ENCODE data around the gene RIPOR3. TPM values are rescaled to one million over a fixed set of nuclear protein-coding genes. Genes with fewer than 3 reads are reported as not detected.
A peak's percentile ranks its signal among the peaks of the same experiment; 100 is the strongest.
"Not testable (repeated sequence)": the region's sequence is repeated elsewhere in the genome, so short reads cannot be mapped to it uniquely, and the experiment has no call there.

RIPOR3 gene
- total RNA-seq, 1 experiment from 2014 or later, result 1.1 TPM

- Histone ChIP-seq H3K4me3 (ENCODE audit: insufficient read depth, low read depth, low read length) (no peak overlapping the region), H3K36me3 (replicated peaks; ENCODE audit: control insufficient read depth, insufficient read depth, low read length) (no peaks in the 10 kb centered on the region), H3K27me3 (ENCODE audit: control insufficient read depth, insufficient read depth, low read length) (no peaks in the 10 kb centered on the region)
- no peak for DNase-seq
Observed at GRCh38 chr20:50719328-50719727, 28.0 kb upstream of the RIPOR3 start.

GRCh38 chr20:50717974-50718761 lies 26.8 kb upstream of the RIPOR3 start:
- Histone ChIP-seq H3K27me3 (ENCODE audit: control insufficient read depth, insufficient read depth, low read length) (no peaks in the 10 kb centered on the region), H3K36me3 (replicated peaks; ENCODE audit: control insufficient read depth, insufficient read depth, low read length) (no peaks in the 10 kb centered on the region), H3K4me3 (ENCODE audit: insufficient read depth, low read depth, low read length) (no peak overlapping the region)
- DNase-seq, result peak; percentile 54

- Histone ChIP-seq H3K36me3 (replicated peaks; ENCODE audit: control insufficient read depth, insufficient read depth, low read length) (no peaks in the 10 kb centered on the region), H3K4me3 (ENCODE audit: insufficient read depth, low read depth, low read length) (no peak overlapping the region), H3K27me3 (ENCODE audit: control insufficient read depth, insufficient read depth, low read length) (no peaks in the 10 kb centered on the region)
- DNase-seq, result no peak
Observed at GRCh38 chr20:50717312-50717711, 26.0 kb upstream of the RIPOR3 start.

GRCh38 chr20:50716518-50716917 lies 25.2 kb upstream of the RIPOR3 start:
- no peaks in the 10 kb centered on the region for H3K36me3 ChIP-seq (replicated peaks; ENCODE audit: control insufficient read depth, insufficient read depth, low read length)
- DNase-seq, result no peak
- no peaks in the 10 kb centered on the region for H3K27me3 ChIP-seq (ENCODE audit: control insufficient read depth, insufficient read depth, low read length)
- H3K4me3 ChIP-seq (ENCODE audit: insufficient read depth, low read depth, low read length), result no peak overlapping the region

GRCh38 chr20:50715694-50716093 lies 24.4 kb upstream of the RIPOR3 start:
- Histone ChIP-seq H3K27me3 (ENCODE audit: control insufficient read depth, insufficient read depth, low read length) (no peaks in the 10 kb centered on the region), H3K4me3 (ENCODE audit: insufficient read depth, low read depth, low read length) (no peak overlapping the region), H3K36me3 (replicated peaks; ENCODE audit: control insufficient read depth, insufficient read depth, low read length) (no peaks in the 10 kb centered on the region)
- DNase-seq, result no peak

- H3K4me3 ChIP-seq (ENCODE audit: insufficient read depth, low read depth, low read length); DNase-seq; H3K27me3 ChIP-seq (ENCODE audit: control insufficient read depth, insufficient read depth, low read length); H3K36me3 ChIP-seq (replicated peaks; ENCODE audit: control insufficient read depth, insufficient read depth, low read length): not testable (repeated sequence)
Observed at GRCh38 chr20:50714426-50714825, 23.1 kb upstream of the RIPOR3 start.

GRCh38 chr20:50713657-50714101 lies 22.3 kb upstream of the RIPOR3 start:
- Histone ChIP-seq H3K27me3 (ENCODE audit: control insufficient read depth, insufficient read depth, low read length) (no peaks in the 10 kb centered on the region), H3K36me3 (replicated peaks; ENCODE audit: control insufficient read depth, insufficient read depth, low read length) (no peaks in the 10 kb centered on the region), H3K4me3 (ENCODE audit: insufficient read depth, low read depth, low read length) (no peak overlapping the region)
- peak; percentile 67 for DNase-seq

- Histone ChIP-seq H3K27me3 (ENCODE audit: control insufficient read depth, insufficient read depth, low read length) (no peaks in the 10 kb centered on the region), H3K36me3 (replicated peaks; ENCODE audit: control insufficient read depth, insufficient read depth, low read length) (no peaks in the 10 kb centered on the region), H3K4me3 (ENCODE audit: insufficient read depth, low read depth, low read length) (no peak overlapping the region)
- no peak for DNase-seq
Observed at GRCh38 chr20:50712771-50713656, 21.7 kb upstream of the RIPOR3 start.

- no peak for DNase-seq
Observed at GRCh38 chr20:50711113-50711825, 19.9 kb upstream of the RIPOR3 start.

GRCh38 chr20:50710492-50711063 lies 19.2 kb upstream of the RIPOR3 start:
- no peak for DNase-seq
- no peaks in the 10 kb centered on the region for H3K36me3 ChIP-seq (replicated peaks; ENCODE audit: control insufficient read depth, insufficient read depth, low read length)
- H3K27me3 ChIP-seq (ENCODE audit: control insufficient read depth, insufficient read depth, low read length), result no peaks in the 10 kb centered on the region
- no peak overlapping the region for H3K4me3 ChIP-seq (ENCODE audit: insufficient read depth, low read depth, low read length)

More at GRCh38 chr20:50711113-50711825, 19.9 kb upstream of the RIPOR3 start:
- H3K4me3 ChIP-seq (ENCODE audit: insufficient read depth, low read depth, low read length), result no peak overlapping the region
- H3K27me3 ChIP-seq (ENCODE audit: control insufficient read depth, insufficient read depth, low read length), result no peaks in the 10 kb centered on the region
- H3K36me3 ChIP-seq (replicated peaks; ENCODE audit: control insufficient read depth, insufficient read depth, low read length), result no peaks in the 10 kb centered on the region

GRCh38 chr20:50709636-50709973 lies 18.3 kb upstream of the RIPOR3 start:
- Histone ChIP-seq H3K27me3 (ENCODE audit: control insufficient read depth, insufficient read depth, low read length) (no peaks in the 10 kb centered on the region), H3K4me3 (ENCODE audit: insufficient read depth, low read depth, low read length) (no peak overlapping the region), H3K36me3 (replicated peaks; ENCODE audit: control insufficient read depth, insufficient read depth, low read length) (no peaks in the 10 kb centered on the region)
- no peak for DNase-seq

GRCh38 chr20:50708845-50709635 lies 17.7 kb upstream of the RIPOR3 start:
- no peaks in the 10 kb centered on the region for H3K36me3 ChIP-seq (replicated peaks; ENCODE audit: control insufficient read depth, insufficient read depth, low read length)
- H3K4me3 ChIP-seq (ENCODE audit: insufficient read depth, low read depth, low read length), result no peak overlapping the region
- H3K27me3 ChIP-seq (ENCODE audit: control insufficient read depth, insufficient read depth, low read length), result no peaks in the 10 kb centered on the region
- no peak for DNase-seq

- Histone ChIP-seq H3K4me3 (ENCODE audit: insufficient read depth, low read depth, low read length) (no peak overlapping the region), H3K27me3 (ENCODE audit: control insufficient read depth, insufficient read depth, low read length) (no peaks in the 10 kb centered on the region), H3K36me3 (replicated peaks; ENCODE audit: control insufficient read depth, insufficient read depth, low read length) (no peaks in the 10 kb centered on the region)
- DNase-seq, result no peak
Observed at GRCh38 chr20:50704971-50705370, 13.6 kb upstream of the RIPOR3 start.

GRCh38 chr20:50704514-50704913 lies 13.2 kb upstream of the RIPOR3 start:
- H3K27me3 ChIP-seq (ENCODE audit: control insufficient read depth, insufficient read depth, low read length), result no peaks in the 10 kb centered on the region
- peak; percentile 49 for DNase-seq
- H3K36me3 ChIP-seq (replicated peaks; ENCODE audit: control insufficient read depth, insufficient read depth, low read length), result no peaks in the 10 kb centered on the region
- H3K4me3 ChIP-seq (ENCODE audit: insufficient read depth, low read depth, low read length), result no peak overlapping the region

All from H7 (cell line).